Activated CD8-positive, alpha-beta memory T cell treated with anti-CD3 and anti-CD28 coated beads, Interleukin-2, amount 50 U/mL, for 1 hour (primary cell): Measurements from ENCODE around the gene PIGB.
"Not testable (repeated sequence)": the region's sequence is repeated elsewhere in the genome, so short reads cannot be mapped to it uniquely, and the experiment has no call there.

Source experiments
- DNase-seq: peaks from one replicate; pipeline ENCODE4 v3.0.0-alpha.2; 2020; ENCODE audit errors: extremely low read depth

The PIGB gene

GRCh38 chr15:55318588-55319494, at the start of gene PIGB, which contains the start of gene PIGBOS1:
Gene PIGB (plus strand): TSS chr15:55319222. CDS start chr15:55319251, 29 bp downstream.
Gene PIGBOS1 (minus strand): TSS chr15:55319123. CDS start chr15:55317792, 1,331 bp downstream.
- peak; percentile 50 for DNase-seq

GRCh38 chr15:55270291-55270690, 48.7 kb upstream of the PIGB start:
- DNase-seq = no peak

GRCh38 chr15:55276324-55276723, 42.7 kb upstream of the PIGB start:
- no peak for DNase-seq

- no peak for DNase-seq
Observed at GRCh38 chr15:55277116-55277564, 41.9 kb upstream of the PIGB start.

- DNase-seq = no peak
Observed at GRCh38 chr15:55277715-55278114, 41.3 kb upstream of the PIGB start.

GRCh38 chr15:55279100-55279745, 39.8 kb upstream of the PIGB start:
- DNase-seq = no peak

GRCh38 chr15:55279746-55280351, 39.2 kb upstream of the PIGB start:
- DNase-seq = peak; percentile 63

- DNase-seq = not testable (repeated sequence)
Observed at GRCh38 chr15:55280589-55280988, 38.4 kb upstream of the PIGB start.

- no peak for DNase-seq
Observed at GRCh38 chr15:55281517-55282228, 37.3 kb upstream of the PIGB start.

GRCh38 chr15:55282284-55282833, 36.7 kb upstream of the PIGB start:
- no peak for DNase-seq

- no peak for DNase-seq
Observed at GRCh38 chr15:55283379-55284147, 35.5 kb upstream of the PIGB start.

GRCh38 chr15:55284426-55284825, 34.6 kb upstream of the PIGB start:
- no peak for DNase-seq

- not testable (repeated sequence) for DNase-seq
Observed at GRCh38 chr15:55286442-55287189, 32.4 kb upstream of the PIGB start.

- no peak for DNase-seq
Observed at GRCh38 chr15:55288006-55288717, 30.9 kb upstream of the PIGB start.

GRCh38 chr15:55289011-55289745, 29.8 kb upstream of the PIGB start:
- no peak for DNase-seq

GRCh38 chr15:55289746-55290527, 29.1 kb upstream of the PIGB start, which contains the start of gene RAB27A:
Gene RAB27A (minus strand): TSS chr15:55289813. CDS start chr15:55234934, 54,879 bp downstream.
- DNase-seq = peak; percentile 55

GRCh38 chr15:55290528-55291057, 28.4 kb upstream of the PIGB start:
- peak; percentile 58 for DNase-seq
